Neutrophil (primary cell): ENCODE data around the gene JOSD1.

ENCODE experiments used
- H3K27ac ChIP-seq: fragments of 200-600 bp; sonication (generic); 2 replicates; pipeline ENCODE4 v1.5.1; 2016; ENCODE audit warnings: mild to moderate bottlenecking, moderate library complexity
- H3K27me3 ChIP-seq: fragments of 200-600 bp; sonication (generic); 2 replicates; pipeline ENCODE4 v1.6.0; 2016; ENCODE audit warnings: mild to moderate bottlenecking
- H3K36me3 ChIP-seq: fragments of 200-600 bp; sonication (generic); 2 replicates; pipeline ENCODE4 v1.5.1; 2017
- H3K4me1 ChIP-seq, 2 experiments: fragments of 200-600 bp in 1 of 2; sonication (generic) in 1 of 2; 1 replicate in 1 of 2; 2 replicates in 1 of 2; pipeline versions ENCODE4 v1.5.1 to v1.6.1; 2013 to 2016; ENCODE audit warnings: low read depth in 1 of 2, low read length in 1 of 2, mild to moderate bottlenecking in 1 of 2, moderate library complexity in 1 of 2; ENCODE audit not compliant: control insufficient read depth in 1 of 2, insufficient read depth in 1 of 2
- H3K4me3 ChIP-seq, 2 experiments: fragments of 200-600 bp in 1 of 2; sonication (generic) in 1 of 2; 1 replicate in 1 of 2; 2 replicates in 1 of 2; pipeline ENCODE4 v1.5.1; 2013 to 2016; ENCODE audit warnings: low read depth in 1 of 2, low read length in 1 of 2, mild to moderate bottlenecking in 1 of 2, moderate library complexity in 1 of 2
- H3K9me3 ChIP-seq: fragments of 200-600 bp; sonication (generic); 2 replicates; pipeline ENCODE4 v1.5.1; 2016
- CTCF ChIP-seq: fragments of 200-600 bp; sonication (generic); IDR thresholded peaks from 2 replicates; pipeline ENCODE4 v1.5.1; 2016; ENCODE audit warnings: antibody characterized with exemption

JOSD1 gene

GRCh38 chr22:38742176-38742942, 41.6 kb upstream of the JOSD1 start:
- H3K36me3 ChIP-seq, result peaks cover 100% of the 10 kb centered on the region
- H3K4me3 ChIP-seq, result no peak overlapping the region
- no peaks in the 10 kb centered on the region for H3K27me3 ChIP-seq
- H3K9me3 ChIP-seq, result no peaks in the 10 kb centered on the region
- peak overlapping the region; percentile 25 for H3K27ac ChIP-seq
- no peak for TF ChIP-seq CTCF
- H3K4me1 ChIP-seq, result no peaks in the 10 kb centered on the region

DNA sequence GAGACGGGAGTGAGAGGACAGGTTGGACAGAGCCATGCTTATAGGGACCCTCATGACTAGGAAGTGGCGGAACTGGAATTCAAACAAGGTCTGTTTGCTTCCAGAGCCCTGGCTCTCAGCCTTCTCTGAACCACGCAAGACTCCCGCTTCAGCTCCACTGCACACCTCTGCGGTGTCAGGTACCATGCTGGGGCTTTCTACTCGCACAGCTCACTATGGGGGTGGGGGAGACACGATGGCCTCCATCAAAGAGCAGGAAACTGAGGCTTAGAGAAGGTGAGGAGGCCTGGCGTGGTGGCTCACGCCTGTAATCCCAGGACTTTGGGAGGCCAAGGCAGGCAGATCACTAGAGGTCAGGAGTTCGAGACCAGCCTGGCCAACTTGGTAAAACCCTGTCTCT, 40.8 kb upstream of the JOSD1 start:
- H3K4me1 ChIP-seq, result no peaks in the 10 kb centered on the region
- H3K4me3 ChIP-seq, result no peak overlapping the region
- H3K36me3 ChIP-seq, result peaks cover 100% of the 10 kb centered on the region
- no peaks in the 10 kb centered on the region for H3K9me3 ChIP-seq
- no peak for TF ChIP-seq CTCF
- no peaks in the 10 kb centered on the region for H3K27me3 ChIP-seq
- H3K27ac ChIP-seq, result peak overlapping the region; percentile 39

- TF ChIP-seq CTCF, result no peak
- Histone ChIP-seq H3K27me3 (no peaks in the 10 kb centered on the region), H3K27ac (peak overlapping the region; percentile 39), H3K9me3 (no peaks in the 10 kb centered on the region), H3K4me3 (no peak overlapping the region), H3K36me3 (peaks cover 100% of the 10 kb centered on the region), H3K4me1 (no peaks in the 10 kb centered on the region)
These were observed 40.4 kb upstream of the JOSD1 start for GRCh38 chr22:38741166-38741565.

DNA sequence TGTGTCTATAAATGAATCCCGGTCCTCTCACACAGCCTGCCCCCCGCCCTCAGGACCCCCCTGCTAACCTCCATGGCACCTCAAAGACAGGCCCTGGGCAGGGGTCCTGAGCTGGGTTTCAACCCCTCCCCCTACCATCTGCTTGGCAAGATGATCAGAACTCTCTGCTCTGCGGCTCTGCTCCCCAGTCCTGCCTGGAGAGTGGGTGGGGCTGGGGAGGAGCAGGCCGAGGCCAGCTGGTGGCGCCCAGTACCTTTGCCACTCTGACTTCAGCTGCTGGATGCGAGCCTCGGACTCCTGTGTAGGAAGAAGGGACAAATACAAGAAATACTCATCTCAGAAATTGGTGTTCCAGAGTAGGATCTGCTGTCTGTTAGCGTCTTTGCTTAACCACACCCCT, 40.0 kb upstream of the JOSD1 start:
- no peaks in the 10 kb centered on the region for H3K9me3 ChIP-seq
- no peaks in the 10 kb centered on the region for H3K4me1 ChIP-seq
- peaks cover 100% of the 10 kb centered on the region for H3K36me3 ChIP-seq
- H3K4me3 ChIP-seq, result no peak overlapping the region
- peak overlapping the region; percentile 39 for H3K27ac ChIP-seq
- no peak for TF ChIP-seq CTCF
- no peaks in the 10 kb centered on the region for H3K27me3 ChIP-seq

DNA sequence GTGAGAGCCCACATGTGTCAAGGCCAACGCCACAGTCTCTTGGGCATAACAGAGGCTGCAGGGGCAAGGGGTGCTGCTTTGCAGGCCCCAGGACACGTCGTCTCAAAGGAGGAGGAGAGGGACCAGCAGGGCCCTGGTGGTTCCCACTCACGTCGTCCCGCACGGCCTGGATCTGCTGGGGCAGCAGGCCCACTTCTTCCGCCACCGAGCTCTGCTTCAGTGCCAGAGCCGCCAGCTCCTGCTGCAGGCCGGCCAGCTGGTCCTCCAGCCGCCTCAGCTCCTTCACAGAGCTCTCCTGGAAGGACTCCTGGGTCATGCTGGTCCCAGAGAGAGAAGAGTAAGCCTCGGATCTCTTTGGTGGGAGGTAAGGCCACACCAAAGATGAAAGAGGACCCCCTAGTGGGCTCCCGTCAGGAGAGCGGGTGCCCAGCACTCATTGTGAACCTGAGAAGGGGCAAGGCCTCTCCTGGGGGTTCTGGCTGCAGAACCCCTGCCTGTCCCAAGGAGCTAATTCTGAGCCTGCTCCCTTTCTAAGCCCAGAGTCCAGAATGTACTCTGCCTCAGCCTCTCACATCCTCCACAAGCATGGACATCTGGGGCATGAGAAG, 39.5 kb upstream of the JOSD1 start:
- no peak overlapping the region for H3K4me3 ChIP-seq
- H3K36me3 ChIP-seq, result peaks cover 100% of the 10 kb centered on the region
- TF ChIP-seq CTCF, result no peak
- H3K27me3 ChIP-seq, result no peaks in the 10 kb centered on the region
- H3K9me3 ChIP-seq, result no peaks in the 10 kb centered on the region
- no peaks in the 10 kb centered on the region for H3K4me1 ChIP-seq
- H3K27ac ChIP-seq, result peak overlapping the region; percentile 39
